ENCODE data around the gene ASCL5. TPM values are rescaled to one million over a fixed set of nuclear protein-coding genes. Genes with fewer than 3 reads are reported as not detected.

ASCL5 gene
- total RNA-seq, 4 donors from 2014 or later, result not detected

DNA sequence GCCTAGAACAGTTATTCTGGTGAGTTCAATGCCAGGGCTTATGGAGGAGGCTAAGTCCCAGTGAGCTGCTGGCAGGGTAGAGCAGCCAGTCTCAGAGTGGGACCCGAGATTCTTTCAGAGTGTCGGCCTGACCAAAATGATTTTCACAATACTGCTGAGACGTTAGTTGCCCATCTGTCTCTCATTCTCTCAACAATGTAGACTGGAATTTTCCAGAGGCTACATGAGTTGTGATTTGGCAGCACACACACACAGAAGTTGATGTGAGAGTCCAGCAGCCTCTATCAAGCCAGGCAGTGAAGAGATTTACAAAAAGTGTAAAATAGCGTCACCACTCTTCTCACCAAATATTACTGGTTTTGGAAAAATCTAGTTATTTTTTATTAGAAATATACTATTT lies 36.4 kb downstream of the ASCL5 start:
- intact Hi-C loops (cut with DNase I; ENCODE audit: low total_unique reads), result no loop called here
- H3K4me3 ChIP-seq (ENCODE audit: low read depth, poor library complexity, severe bottlenecking), result no peak overlapping the region
- TF ChIP-seq, protein P1, sequence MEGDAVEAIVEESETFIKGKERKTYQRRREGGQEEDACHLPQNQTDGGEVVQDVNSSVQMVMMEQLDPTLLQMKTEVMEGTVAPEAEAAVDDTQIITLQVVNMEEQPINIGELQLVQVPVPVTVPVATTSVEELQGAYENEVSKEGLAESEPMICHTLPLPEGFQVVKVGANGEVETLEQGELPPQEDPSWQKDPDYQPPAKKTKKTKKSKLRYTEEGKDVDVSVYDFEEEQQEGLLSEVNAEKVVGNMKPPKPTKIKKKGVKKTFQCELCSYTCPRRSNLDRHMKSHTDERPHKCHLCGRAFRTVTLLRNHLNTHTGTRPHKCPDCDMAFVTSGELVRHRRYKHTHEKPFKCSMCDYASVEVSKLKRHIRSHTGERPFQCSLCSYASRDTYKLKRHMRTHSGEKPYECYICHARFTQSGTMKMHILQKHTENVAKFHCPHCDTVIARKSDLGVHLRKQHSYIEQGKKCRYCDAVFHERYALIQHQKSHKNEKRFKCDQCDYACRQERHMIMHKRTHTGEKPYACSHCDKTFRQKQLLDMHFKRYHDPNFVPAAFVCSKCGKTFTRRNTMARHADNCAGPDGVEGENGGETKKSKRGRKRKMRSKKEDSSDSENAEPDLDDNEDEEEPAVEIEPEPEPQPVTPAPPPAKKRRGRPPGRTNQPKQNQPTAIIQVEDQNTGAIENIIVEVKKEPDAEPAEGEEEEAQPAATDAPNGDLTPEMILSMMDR (IDR thresholded peaks at IDR 0.05), result no peak
- TF ChIP-seq POLR2A (IDR thresholded peaks at IDR 0.05), result no peak
- DNase-seq (ENCODE audit: low spot score in 2 of 2), result no peak
- 64 to 75% methylated on average over 4 of the region's 4 CpGs for WGBS, 2 donors

DNA sequence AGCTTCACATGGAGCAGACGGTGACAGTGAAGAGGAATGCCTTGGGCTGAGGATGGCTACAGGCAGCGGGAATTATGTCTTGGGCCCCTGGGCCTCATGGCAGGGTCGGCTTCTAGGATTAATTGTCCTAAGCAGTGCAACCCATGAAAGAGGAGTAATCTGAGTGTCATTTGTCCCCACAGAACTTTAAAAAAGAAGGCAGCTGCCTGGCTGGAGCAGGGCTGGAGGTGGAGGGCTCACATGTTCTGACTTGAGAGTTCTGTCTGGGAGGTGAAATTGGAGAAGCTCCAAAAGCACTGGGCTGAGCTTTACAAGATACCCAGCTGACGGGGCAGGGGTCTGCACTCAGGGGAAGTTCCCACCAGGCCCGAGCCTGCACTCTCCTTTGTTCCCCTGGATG lies 37.4 kb downstream of the ASCL5 start:
- intact Hi-C loops (cut with DNase I; ENCODE audit: low total_unique reads), result no loop called here
- TF ChIP-seq, protein P1 (IDR thresholded peaks at IDR 0.05), result no peak
- TF ChIP-seq POLR2A (IDR thresholded peaks at IDR 0.05), result no peak
- H3K4me3 ChIP-seq (ENCODE audit: low read depth, poor library complexity, severe bottlenecking), result no peak overlapping the region
- 68 to 70% methylated on average over 5 of the region's 5 CpGs for WGBS, 2 donors
- no peak for DNase-seq (ENCODE audit: low spot score in 2 of 2)

DNA sequence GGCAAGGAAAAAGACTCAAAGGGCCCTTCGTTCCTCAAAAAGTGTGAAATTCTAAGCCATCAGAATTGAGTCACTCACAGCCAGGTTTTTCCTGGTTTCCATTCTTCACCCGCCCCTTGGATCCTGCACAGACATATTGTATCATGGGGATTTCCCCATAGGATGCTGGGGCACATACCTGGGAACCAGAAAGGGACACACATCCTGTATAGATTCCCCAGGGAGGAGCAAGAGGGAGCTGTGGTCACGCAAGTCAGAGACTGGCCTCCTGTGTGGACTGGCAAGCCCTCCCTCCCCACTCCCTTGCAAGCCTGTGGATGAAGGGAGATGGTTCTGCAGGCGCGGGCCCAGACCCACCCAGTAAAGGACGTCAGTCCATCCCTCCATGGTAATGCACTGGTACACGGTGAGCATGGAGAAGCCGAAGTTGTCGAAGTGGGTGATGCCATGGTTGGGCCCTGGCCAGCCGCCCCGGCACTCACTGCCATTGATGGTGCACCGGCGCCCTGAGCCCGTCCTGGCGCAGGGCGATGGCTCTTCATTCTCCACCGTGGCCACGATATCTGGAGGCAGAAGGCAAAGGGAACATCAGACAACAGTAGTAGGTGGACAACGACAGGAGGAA lies 38.0 kb downstream of the ASCL5 start:
- 78 to 80% methylated on average over 15 to 19 of the region's 19 CpGs for WGBS, 2 donors
- DNase-seq (ENCODE audit: low spot score in 2 of 2), result no peak
- TF ChIP-seq POLR2A (IDR thresholded peaks at IDR 0.05), result no peak
- TF ChIP-seq, protein P1 (IDR thresholded peaks at IDR 0.05), result no peak
- no peak overlapping the region for H3K4me3 ChIP-seq (ENCODE audit: low read depth, poor library complexity, severe bottlenecking)
- intact Hi-C loops (cut with DNase I; ENCODE audit: low total_unique reads), result no loop called here

DNA sequence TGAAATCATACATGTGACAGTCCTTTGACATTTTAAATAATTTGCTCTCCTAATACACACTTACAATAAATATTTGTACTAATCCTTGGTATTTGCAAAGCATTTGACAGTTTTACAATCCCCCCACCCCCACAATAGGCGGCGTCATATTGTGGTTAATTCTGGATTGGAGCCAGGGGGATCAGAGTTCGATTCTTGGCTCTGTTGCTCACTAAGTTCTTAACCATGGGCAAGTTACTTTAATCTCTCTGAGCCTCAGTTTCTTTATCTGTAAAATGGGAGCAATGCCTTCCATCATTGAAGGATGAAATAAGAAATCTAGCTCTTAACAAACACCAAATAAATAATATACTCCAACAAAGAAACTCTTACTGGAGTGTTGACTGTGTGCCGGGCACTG lies 38.6 kb downstream of the ASCL5 start:
- intact Hi-C loops (cut with DNase I; ENCODE audit: low total_unique reads), result no loop called here
- H3K4me3 ChIP-seq (ENCODE audit: low read depth, poor library complexity, severe bottlenecking), result no peak overlapping the region
- TF ChIP-seq, protein P1 (IDR thresholded peaks at IDR 0.05), result no peak
- TF ChIP-seq POLR2A (IDR thresholded peaks at IDR 0.05), result no peak
- DNase-seq (ENCODE audit: low spot score in 2 of 2), result no peak
- 58 to 68% methylated on average over 4 of the region's 4 CpGs for WGBS, 2 donors

DNA sequence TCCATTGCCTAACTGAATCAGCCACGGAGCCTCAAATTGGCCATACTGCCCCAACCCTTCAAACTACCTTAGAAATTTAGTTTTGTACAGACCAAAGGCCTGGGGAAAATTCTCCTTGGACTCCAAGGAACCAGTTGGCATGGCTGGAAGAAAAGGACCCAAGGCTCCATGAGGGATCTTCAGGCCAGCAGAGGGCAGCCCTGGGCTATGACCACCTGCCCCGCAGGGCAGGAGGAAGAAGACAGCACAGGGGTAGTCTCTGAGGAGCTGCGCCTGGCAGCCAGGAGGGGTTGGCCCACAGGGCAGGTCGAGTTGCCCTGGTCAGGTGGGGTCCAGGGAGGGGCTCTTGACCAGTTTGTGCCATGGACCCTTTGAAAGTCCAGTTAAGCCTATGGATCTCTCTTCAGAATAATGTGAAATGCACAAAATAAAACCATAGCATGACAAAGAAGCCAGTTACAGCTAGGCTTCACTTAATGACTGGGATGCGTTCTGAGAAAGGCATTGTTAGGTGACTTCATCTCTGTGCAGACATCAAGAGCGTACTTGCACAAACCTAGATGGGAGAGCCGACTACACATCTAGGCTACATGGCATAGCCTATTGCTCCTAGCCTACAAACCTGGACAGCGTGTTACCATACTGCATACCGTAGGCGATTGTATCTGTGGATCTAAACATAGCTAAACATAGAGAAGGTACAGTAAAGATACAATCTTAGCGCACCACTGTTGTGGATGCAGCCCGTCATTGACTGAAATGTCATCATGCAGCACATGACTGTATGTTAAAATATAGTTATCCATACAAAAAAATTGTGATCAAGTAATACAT lies 40.9 kb downstream of the ASCL5 start:
- WGBS, 2 donors, result 78 to 83% methylated on average over 12 of the region's 12 CpGs
- intact Hi-C loops (cut with DNase I; ENCODE audit: low total_unique reads), result no loop called here
- DNase-seq (ENCODE audit: low spot score in 2 of 2), result no peak
- H3K4me3 ChIP-seq (ENCODE audit: low read depth, poor library complexity, severe bottlenecking), result no peak overlapping the region
- TF ChIP-seq, protein P1 (IDR thresholded peaks at IDR 0.05), result no peak
- TF ChIP-seq POLR2A (IDR thresholded peaks at IDR 0.05), result no peak
